HepG2 (cell line): ENCODE data around the gene PEAK3. TPM values are rescaled to one million over a fixed set of nuclear protein-coding genes. Genes with fewer than 3 reads are reported as not detected.

ENCODE experiments used
- AGO2 ChIP-seq: fragments of 200-400 bp; formaldehyde crosslinking; optimal IDR thresholded peaks from 2 replicates; pipeline ENCODE3; 2017; ENCODE audit warnings: mild to moderate bottlenecking, low read depth, low read length, moderate library complexity
- ATM ChIP-seq: fragments of 450-650 bp; IDR thresholded peaks from 2 replicates; pipeline ENCODE4 v1.7.1; 2017; ENCODE audit warnings: mild to moderate bottlenecking, borderline replicate concordance
- KAT7 ChIP-seq: IDR thresholded peaks from 2 replicates; pipeline ENCODE4 v1.6.1; 2018; ENCODE audit warnings: borderline replicate concordance, missing compliant biosample characterization
- KLF13 ChIP-seq: sonication (generic); formaldehyde crosslinking; IDR thresholded peaks from 2 replicates; pipeline ENCODE4 v1.4.0; 2020; ENCODE audit warnings: mild to moderate bottlenecking, missing genetic modification reagents
- MED1 ChIP-seq: sonication (generic); formaldehyde crosslinking; IDR thresholded peaks from 2 replicates; pipeline ENCODE4 v1.4.0; 2020; ENCODE audit warnings: missing genetic modification reagents
- NR3C1 ChIP-seq: sonication (generic); formaldehyde crosslinking; IDR thresholded peaks from 2 replicates; pipeline ENCODE4 v1.4.0; 2020; ENCODE audit warnings: missing genetic modification reagents
- NRL ChIP-seq: sonication (generic); formaldehyde crosslinking; IDR thresholded peaks from 2 replicates; pipeline ENCODE4 v1.5.0; 2020; ENCODE audit warnings: missing genetic modification reagents, mild to moderate bottlenecking, moderate library complexity, borderline replicate concordance
- TARDBP ChIP-seq: sonication (generic); formaldehyde crosslinking; IDR thresholded peaks from 2 replicates; pipeline ENCODE4 v1.8.0; 2022; ENCODE audit warnings: mild to moderate bottlenecking, missing genetic modification reagents
- TOE1 ChIP-seq: sonication (generic); formaldehyde crosslinking; IDR thresholded peaks from 2 replicates; pipeline ENCODE4 v1.4.0; 2020; ENCODE audit warnings: mild to moderate bottlenecking, missing genetic modification reagents
- YY1 ChIP-seq: IDR thresholded peaks from 2 replicates; pipeline ENCODE4 v1.6.1; 2011; ENCODE audit warnings: low read length, low read depth, moderate library complexity, mild to moderate bottlenecking; ENCODE audit not compliant: insufficient read depth, insufficient replicate concordance
- ZNF33B ChIP-seq: sonication (generic); formaldehyde crosslinking; IDR thresholded peaks from 2 replicates; pipeline ENCODE4 v1.5.1; 2020; ENCODE audit warnings: mild to moderate bottlenecking, missing genetic modification reagents
- ZNF367 ChIP-seq: sonication (generic); formaldehyde crosslinking; IDR thresholded peaks from 2 replicates; pipeline ENCODE4 v1.4.0; 2020; ENCODE audit warnings: missing genetic modification reagents, borderline replicate concordance
- ZNF484 ChIP-seq: sonication (generic); formaldehyde crosslinking; IDR thresholded peaks from 2 replicates; pipeline ENCODE4 v1.5.1; 2020; ENCODE audit warnings: mild to moderate bottlenecking, low read depth, missing genetic modification reagents, borderline replicate concordance
- ZNF547 ChIP-seq: sonication (generic); formaldehyde crosslinking; IDR thresholded peaks from 2 replicates; pipeline ENCODE4 v1.5.1; 2020; ENCODE audit warnings: mild to moderate bottlenecking, missing genetic modification reagents
- ZNF549 ChIP-seq: sonication (generic); formaldehyde crosslinking; IDR thresholded peaks from 2 replicates; pipeline ENCODE4 v1.5.0; 2020; ENCODE audit warnings: missing genetic modification reagents
- ZNF572 ChIP-seq: sonication (generic); formaldehyde crosslinking; IDR thresholded peaks from 2 replicates; pipeline ENCODE4 v1.5.1; 2020; ENCODE audit warnings: mild to moderate bottlenecking, missing genetic modification reagents
- polyA plus RNA-seq, 8 experiments: library from polyadenylated mRNA; depleted of rRNA in 3 of 8; stranded (reverse) in 7 of 8; unstranded in 1 of 8; fragments of >200 nt; fragmentation: Illumina TruSeq in 4 of 8; extraction: Trizol in 4 of 8; gene quantifications; 2 replicates each; pipeline versions ENCODE4 v1.2.1 to v1.2.3, GENCODE V29; 2011 to 2016; ENCODE audit warnings: low read depth in 4 of 8, missing spikeins in 1 of 8, mixed read lengths in 1 of 8; ENCODE audit not compliant: insufficient read depth in 1 of 8
- total RNA-seq, 5 experiments: library from RNA; depleted of rRNA; stranded (reverse); fragments of >200 nt; fragmentation: Illumina TruSeq; extraction: Trizol; gene quantifications; 2 replicates each; pipeline ENCODE4 v1.2.3, GENCODE V29; 2016; ENCODE audit warnings: low read depth in 1 of 5
- TF ChIP-seq, protein P1 (sequence below): IDR thresholded peaks from 2 replicates; pipeline ENCODE4 v1.6.1; 2016; ENCODE audit warnings: missing genetic modification reagents, missing compliant biosample characterization
- TF ChIP-seq, protein P2 (sequence below): sonication (generic); formaldehyde crosslinking; IDR thresholded peaks from 2 replicates; pipeline ENCODE4 v1.5.1; 2020; ENCODE audit warnings: mild to moderate bottlenecking, missing genetic modification reagents, borderline replicate concordance
- TF ChIP-seq, protein P3 (sequence below): sonication (generic); formaldehyde crosslinking; IDR thresholded peaks from 2 replicates; pipeline ENCODE4 v1.4.0; 2020; ENCODE audit warnings: mild to moderate bottlenecking, missing genetic modification reagents

PEAK3 gene
- total and polyA plus RNA-seq, 2 of the 13 experiments (the other 11 are each of a cell fraction or from before 2014, with no cell fraction given) = not detected

DNA sequence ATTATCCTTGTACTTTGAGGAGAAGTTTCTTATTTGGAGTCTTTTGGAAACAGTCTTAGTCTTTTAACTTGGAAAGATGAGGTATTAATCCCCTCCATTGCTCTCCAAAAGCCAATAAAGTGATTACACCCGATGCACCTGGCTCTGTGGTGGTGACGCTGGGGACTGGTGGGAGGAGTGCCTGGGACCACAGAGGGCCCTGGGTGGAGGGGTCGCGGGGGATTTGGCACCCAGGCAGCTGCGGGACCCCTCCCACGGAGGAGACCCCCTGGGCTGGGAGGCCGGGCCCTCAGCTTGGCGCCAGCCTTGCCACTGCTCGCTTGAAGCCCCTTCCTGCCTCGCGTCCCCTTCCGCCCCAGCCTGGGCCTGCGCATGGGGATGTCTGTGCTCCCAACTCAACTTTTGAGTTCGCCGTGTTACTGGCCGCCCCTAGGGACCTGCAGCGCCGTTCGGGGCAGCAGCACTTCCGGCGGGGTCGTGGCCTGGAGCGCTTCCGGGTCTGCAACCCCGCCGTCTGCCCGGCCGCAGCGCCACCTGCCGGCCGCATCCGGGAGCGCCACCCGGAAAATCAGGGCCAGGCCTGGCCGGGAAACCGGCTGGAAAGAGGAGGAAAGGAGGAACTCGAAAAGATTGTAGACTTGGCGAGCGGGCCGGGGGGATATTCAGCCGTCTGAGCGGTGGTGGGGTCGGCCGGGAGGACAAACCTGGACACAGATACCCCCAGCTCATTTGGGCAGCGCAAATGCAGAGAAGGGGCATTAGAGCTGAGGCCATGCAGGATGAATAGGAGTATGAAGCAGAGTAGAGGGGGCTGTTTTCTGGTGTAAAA is 8.4 kb downstream of the PEAK3 start (continued):
- peak; percentile 60; the same call in 1 of the 2 replicates for TF ChIP-seq KLF13 (CRISPR knock-in tag)
- peak; percentile 69 for TF ChIP-seq MED1 (CRISPR knock-in tag)
- no peak for TF ChIP-seq ZNF549 (CRISPR knock-in tag)
- TF ChIP-seq AGO2 = peak; percentile 99
- TF ChIP-seq YY1 = peak; percentile 78
- TF ChIP-seq, protein P1, sequence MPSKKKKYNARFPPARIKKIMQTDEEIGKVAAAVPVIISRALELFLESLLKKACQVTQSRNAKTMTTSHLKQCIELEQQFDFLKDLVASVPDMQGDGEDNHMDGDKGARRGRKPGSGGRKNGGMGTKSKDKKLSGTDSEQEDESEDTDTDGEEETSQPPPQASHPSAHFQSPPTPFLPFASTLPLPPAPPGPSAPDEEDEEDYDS (CRISPR knock-in tag) = no peak
- TF ChIP-seq, protein P2, sequence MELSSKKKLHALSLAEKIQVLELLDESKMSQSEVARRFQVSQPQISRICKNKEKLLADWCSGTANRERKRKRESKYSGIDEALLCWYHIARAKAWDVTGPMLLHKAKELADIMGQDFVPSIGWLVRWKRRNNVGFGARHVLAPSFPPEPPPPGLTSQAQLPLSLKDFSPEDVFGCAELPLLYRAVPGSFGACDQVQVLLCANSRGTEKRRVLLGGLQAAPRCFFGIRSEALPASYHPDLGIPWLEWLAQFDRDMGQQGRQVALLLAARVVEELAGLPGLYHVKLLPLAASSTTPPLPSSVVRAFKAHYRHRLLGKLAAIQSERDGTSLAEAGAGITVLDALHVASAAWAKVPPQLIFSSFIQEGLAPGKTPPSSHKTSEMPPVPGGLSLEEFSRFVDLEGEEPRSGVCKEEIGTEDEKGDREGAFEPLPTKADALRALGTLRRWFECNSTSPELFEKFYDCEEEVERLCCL (CRISPR knock-in tag) = no peak
- no peak for TF ChIP-seq ZNF572 (CRISPR knock-in tag)
- no peak for TF ChIP-seq NR3C1 (CRISPR knock-in tag)
- no peak for TF ChIP-seq ZNF367 (CRISPR knock-in tag)
- TF ChIP-seq ZNF547 = peak; percentile 39; the same call in 1 of the 2 replicates
- TF ChIP-seq, protein P3, sequence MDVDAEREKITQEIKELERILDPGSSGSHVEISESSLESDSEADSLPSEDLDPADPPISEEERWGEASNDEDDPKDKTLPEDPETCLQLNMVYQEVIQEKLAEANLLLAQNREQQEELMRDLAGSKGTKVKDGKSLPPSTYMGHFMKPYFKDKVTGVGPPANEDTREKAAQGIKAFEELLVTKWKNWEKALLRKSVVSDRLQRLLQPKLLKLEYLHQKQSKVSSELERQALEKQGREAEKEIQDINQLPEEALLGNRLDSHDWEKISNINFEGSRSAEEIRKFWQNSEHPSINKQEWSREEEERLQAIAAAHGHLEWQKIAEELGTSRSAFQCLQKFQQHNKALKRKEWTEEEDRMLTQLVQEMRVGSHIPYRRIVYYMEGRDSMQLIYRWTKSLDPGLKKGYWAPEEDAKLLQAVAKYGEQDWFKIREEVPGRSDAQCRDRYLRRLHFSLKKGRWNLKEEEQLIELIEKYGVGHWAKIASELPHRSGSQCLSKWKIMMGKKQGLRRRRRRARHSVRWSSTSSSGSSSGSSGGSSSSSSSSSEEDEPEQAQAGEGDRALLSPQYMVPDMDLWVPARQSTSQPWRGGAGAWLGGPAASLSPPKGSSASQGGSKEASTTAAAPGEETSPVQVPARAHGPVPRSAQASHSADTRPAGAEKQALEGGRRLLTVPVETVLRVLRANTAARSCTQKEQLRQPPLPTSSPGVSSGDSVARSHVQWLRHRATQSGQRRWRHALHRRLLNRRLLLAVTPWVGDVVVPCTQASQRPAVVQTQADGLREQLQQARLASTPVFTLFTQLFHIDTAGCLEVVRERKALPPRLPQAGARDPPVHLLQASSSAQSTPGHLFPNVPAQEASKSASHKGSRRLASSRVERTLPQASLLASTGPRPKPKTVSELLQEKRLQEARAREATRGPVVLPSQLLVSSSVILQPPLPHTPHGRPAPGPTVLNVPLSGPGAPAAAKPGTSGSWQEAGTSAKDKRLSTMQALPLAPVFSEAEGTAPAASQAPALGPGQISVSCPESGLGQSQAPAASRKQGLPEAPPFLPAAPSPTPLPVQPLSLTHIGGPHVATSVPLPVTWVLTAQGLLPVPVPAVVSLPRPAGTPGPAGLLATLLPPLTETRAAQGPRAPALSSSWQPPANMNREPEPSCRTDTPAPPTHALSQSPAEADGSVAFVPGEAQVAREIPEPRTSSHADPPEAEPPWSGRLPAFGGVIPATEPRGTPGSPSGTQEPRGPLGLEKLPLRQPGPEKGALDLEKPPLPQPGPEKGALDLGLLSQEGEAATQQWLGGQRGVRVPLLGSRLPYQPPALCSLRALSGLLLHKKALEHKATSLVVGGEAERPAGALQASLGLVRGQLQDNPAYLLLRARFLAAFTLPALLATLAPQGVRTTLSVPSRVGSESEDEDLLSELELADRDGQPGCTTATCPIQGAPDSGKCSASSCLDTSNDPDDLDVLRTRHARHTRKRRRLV = no peak; the same call in 1 of the 2 replicates
- no peak for TF ChIP-seq NRL (CRISPR knock-in tag)
- no peak for TF ChIP-seq TARDBP (CRISPR knock-in tag)
- 0 out of 2 replicates have a peak, but pooled peaks have one; percentile 78 for TF ChIP-seq ZNF33B (CRISPR knock-in tag)
- no peak for TF ChIP-seq TOE1
- TF ChIP-seq KAT7 (CRISPR knock-in tag) = peak; percentile 79; the same call in 1 of the 2 replicates
- TF ChIP-seq ZNF484 (CRISPR knock-in tag) = 0 out of 2 replicates have a peak, but pooled peaks have one; percentile 27
- TF ChIP-seq ATM = no peak
